IMR-90 (cell line): Measurements from ENCODE around the gene MYLK4. TPM values are rescaled to one million over a fixed set of nuclear protein-coding genes. Genes with fewer than 3 reads are reported as not detected.
A peak's percentile ranks its signal among the peaks of the same experiment; 100 is the strongest.

ENCODE experiments used
- ATAC-seq: fragments of 200-7000 bp; cut with Tn5 transposase; 2 replicates; pipeline ENCODE4 v1.9.1; 2020; ENCODE audit warnings: low read depth, mild to moderate bottlenecking, moderate library complexity
- BruUV-seq: library from RNA; stranded (reverse); fragments of 400-500 nt; replicated peaks from 2 replicates; lab custom pipeline; 2021; lab: Mats Ljungman, UMichigan
- CTCF ChIA-PET: fragments of 300-600 bp; formaldehyde crosslinking; extraction: SDS; loops from one replicate; lab custom pipeline; 2021; ENCODE audit warnings: antibody characterized with exemption; lab: Yijun Ruan, JAX
- POLR2A ChIA-PET: fragments of 300-600 bp; sonication (Branson Sonifier 250); formaldehyde crosslinking; loops from one replicate; lab custom pipeline; 2022; ENCODE audit warnings: antibody characterized with exemption; ENCODE audit not compliant: unreplicated experiment; lab: Charles Lee
- DNase-seq: peaks from one replicate; pipeline ENCODE4 v3.0.0; 2013
- H2AFZ ChIP-seq: replicated peaks from 2 replicates; pipeline ENCODE3; 2013; ENCODE audit warnings: low read length, mild to moderate bottlenecking; ENCODE audit not compliant: poor library complexity
- H2AK5ac ChIP-seq: 2 replicates; pipeline ENCODE4 v1.6.1; 2013; ENCODE audit warnings: low read depth, low read length, inconsistent platforms
- H2AK9ac ChIP-seq: replicated peaks from 2 replicates; pipeline ENCODE3; 2013; ENCODE audit warnings: mild to moderate bottlenecking, low read depth, low read length, moderate library complexity; ENCODE audit not compliant: poor library complexity
- H2BK120ac ChIP-seq: 2 replicates; pipeline ENCODE4 v1.6.1; 2013; ENCODE audit warnings: low read depth, low read length, inconsistent platforms
- H2BK15ac ChIP-seq: 3 replicates; pipeline ENCODE4 v1.6.1; 2013; ENCODE audit warnings: low read depth, low read length, inconsistent platforms
- H2BK20ac ChIP-seq: 2 replicates; pipeline ENCODE4 v1.6.1; 2013; ENCODE audit warnings: low read depth, mild to moderate bottlenecking, inconsistent platforms, low read length, moderate library complexity
- H2BK5ac ChIP-seq: 2 replicates; pipeline ENCODE4 v1.6.1; 2013; ENCODE audit warnings: mild to moderate bottlenecking, low read depth, low read length, inconsistent platforms; ENCODE audit not compliant: poor library complexity, severe bottlenecking
- H3K14ac ChIP-seq: replicated peaks from 2 replicates; pipeline ENCODE4 v1.6.1; 2013; ENCODE audit warnings: low read depth, low read length, inconsistent platforms
- H3K18ac ChIP-seq: 2 replicates; pipeline ENCODE4 v1.6.1; 2013; ENCODE audit warnings: low read depth, low read length, control low read depth
- H3K23ac ChIP-seq: 2 replicates; pipeline ENCODE4 v1.6.1; 2013; ENCODE audit warnings: low read depth, low read length, inconsistent platforms
- H3K27ac ChIP-seq: 2 replicates; pipeline ENCODE4 v1.5.1; 2013; ENCODE audit warnings: mild to moderate bottlenecking, control low read depth, low read length; ENCODE audit not compliant: insufficient read depth
- H3K27me3 ChIP-seq: 2 replicates; pipeline ENCODE4 v1.6.1; 2013; ENCODE audit warnings: low read length; ENCODE audit not compliant: control insufficient read depth, insufficient read depth
- H3K36me3 ChIP-seq: 2 replicates; pipeline ENCODE4 v1.6.1; 2013; ENCODE audit warnings: low read length, mixed read lengths; ENCODE audit not compliant: control insufficient read depth, insufficient read depth
- H3K4ac ChIP-seq: 2 replicates; pipeline ENCODE4 v1.6.1; 2013; ENCODE audit warnings: low read depth, low read length, inconsistent platforms
- H3K4me1 ChIP-seq: 2 replicates; pipeline ENCODE4 v1.6.1; 2013; ENCODE audit warnings: low read length, mixed read lengths; ENCODE audit not compliant: control insufficient read depth, insufficient read depth
- H3K4me2 ChIP-seq: 2 replicates; pipeline ENCODE4 v1.6.1; 2013; ENCODE audit warnings: low read depth, mild to moderate bottlenecking, control low read depth, low read length, moderate library complexity
- H3K4me3 ChIP-seq: 2 replicates; pipeline ENCODE4 v1.5.1; 2013; ENCODE audit warnings: low read depth, mild to moderate bottlenecking, control low read depth, low read length, moderate library complexity; ENCODE audit not compliant: insufficient read depth
- H3K56ac ChIP-seq: 2 replicates; pipeline ENCODE4 v1.6.1; 2013; ENCODE audit warnings: low read length, inconsistent platforms; ENCODE audit not compliant: insufficient read depth; ENCODE audit errors: extremely low read depth
- H3K79me1 ChIP-seq, 2 experiments: 2 replicates each; pipeline ENCODE4 v1.6.1; 2013; ENCODE audit warnings: low read length in 2 of 2, inconsistent platforms in 1 of 2, low read depth in 1 of 2
- H3K9ac ChIP-seq: 2 replicates; pipeline ENCODE4 v1.6.1; 2013; ENCODE audit warnings: low read depth, low read length, control low read depth
- H3K9me1 ChIP-seq: 2 replicates; pipeline ENCODE4 v1.6.1; 2013; ENCODE audit warnings: low read length, inconsistent platforms; ENCODE audit not compliant: insufficient read depth
- H3K9me3 ChIP-seq: 2 replicates; pipeline ENCODE4 v1.6.1; 2013; ENCODE audit warnings: low read length; ENCODE audit not compliant: control insufficient read depth, insufficient read depth
- H4K20me1 ChIP-seq: 2 replicates; pipeline ENCODE4 v1.6.1; 2013; ENCODE audit warnings: low read length, inconsistent platforms; ENCODE audit not compliant: insufficient read depth
- H4K5ac ChIP-seq: 2 replicates; pipeline ENCODE4 v1.6.1; 2013; ENCODE audit warnings: mild to moderate bottlenecking, low read depth, low read length, control low read depth
- H4K8ac ChIP-seq, 2 experiments: 2 replicates each; pipeline ENCODE4 v1.6.1; 2013; ENCODE audit warnings: low read depth in 2 of 2, low read length in 2 of 2, control low read depth in 1 of 2, inconsistent platforms in 1 of 2
- H4K91ac ChIP-seq: 2 replicates; pipeline ENCODE4 v1.6.1; 2013; ENCODE audit warnings: low read depth, low read length, inconsistent platforms; ENCODE audit not compliant: insufficient read depth
- ELK1 ChIP-seq: fragments of 150-350 bp; IDR thresholded peaks from 2 replicates; pipeline ENCODE4 v1.6.1; 2016; ENCODE audit warnings: low read depth, mild to moderate bottlenecking, low read length, moderate library complexity, borderline replicate concordance
- USF2 ChIP-seq: fragments of 150-350 bp; IDR thresholded peaks from 2 replicates; pipeline ENCODE4 v1.6.1; 2017; ENCODE audit warnings: mild to moderate bottlenecking, antibody characterized with exemption, low read length, low read depth
- WGBS, 2 experiments: methylation state at CpG; one replicate each; pipeline versions ENCODE4 v1.1.5 to v1.1.7; 2013; ENCODE audit warnings: missing lambda C conversion rate in 2 of 2; ENCODE audit not compliant: insufficient read length in 1 of 2; ENCODE audit errors: extremely low coverage in 2 of 2; 5-methylcytosine and 5-hydroxymethylcytosine counted together
- dilution Hi-C: fragments of 300-500 bp; cut with HindIII; formaldehyde crosslinking; loops from one replicate; pipeline ENCODE4 v1.14.3; 2018; ENCODE audit warnings: low sequenced_read_pairs; ENCODE audit not compliant: unreplicated experiment
- in situ Hi-C: fragments of 300-500 bp; cut with MboI; formaldehyde crosslinking; loops from 3 replicates; pipeline ENCODE4 v1.14.3; 2019; ENCODE audit warnings: low sequenced_read_pairs, inconsistent platforms, mixed read lengths
- intact Hi-C: fragments of 100-400 bp; cut with micrococcal nuclease; formaldehyde crosslinking; loops from 2 replicates; pipeline ENCODE4 v1.10.0; 2022
- polyA plus RNA-seq, 3 experiments: library from polyadenylated mRNA; depleted of rRNA; stranded (reverse); fragments of >200 nt; gene quantifications; 2 replicates each; pipeline ENCODE4 v1.2.3, GENCODE V29; 2012; ENCODE audit warnings: low replicate concordance in 1 of 3
- total RNA-seq: library from RNA; depleted of rRNA; stranded (reverse); fragments of >200 nt; gene quantifications from 2 replicates; pipeline ENCODE4 v1.2.3, GENCODE V29; 2012

Gene MYLK4
- total and polyA plus RNA-seq, 2 of the 4 experiments (the other 2 are of a cell fraction) = under 0.01 to 0.07 TPM

GRCh38 chr6:2733324-2733723 is 17.4 kb downstream of the MYLK4 start:
- no peak overlapping the region for H3K27ac ChIP-seq
- H4K91ac ChIP-seq = no peak overlapping the region
- no peak for TF ChIP-seq ELK1
- no peak for TF ChIP-seq USF2
- no peak overlapping the region for H2BK20ac ChIP-seq
- in situ Hi-C loops = no loop called here
- no peaks in the 10 kb centered on the region for H3K27me3 ChIP-seq
- H3K4me2 ChIP-seq = no peak overlapping the region
- no peak overlapping the region for H3K14ac ChIP-seq
- no peak overlapping the region for H3K18ac ChIP-seq
- intact Hi-C loops = no loop called here
- DNase-seq (peak; percentile 23), ATAC-seq (no peak)
- H3K23ac ChIP-seq = no peak overlapping the region
- H2AK9ac ChIP-seq = no peak overlapping the region
- peak overlapping the region; percentile 35; the same call in 1 of the 2 replicates for H2AK5ac ChIP-seq
- ChIA-PET POLR2A (no interaction called here), CTCF (no interaction called here)
- no peak overlapping the region for H2AFZ ChIP-seq
- H3K4me3 ChIP-seq = no peak overlapping the region
- no peaks in the 10 kb centered on the region for H3K79me1 ChIP-seq
- H3K4ac ChIP-seq = no peak overlapping the region
- peaks cover 8% of the 10 kb centered on the region; the same call in 1 of the 2 replicates for H3K4me1 ChIP-seq
- H3K56ac ChIP-seq = no peak overlapping the region
- no peak overlapping the region for H2BK5ac ChIP-seq
- dilution Hi-C loops = no loop called here
- H4K20me1 ChIP-seq = no peaks in the 10 kb centered on the region
- H3K9me3 ChIP-seq = no peaks in the 10 kb centered on the region
- no peak overlapping the region for H2BK15ac ChIP-seq
- H3K9ac ChIP-seq = no peak overlapping the region
- no peak overlapping the region for H4K8ac ChIP-seq
- H3K36me3 ChIP-seq = no peaks in the 10 kb centered on the region
- 0 out of 2 replicates have a peak, but pooled peaks cover 9% of the 10 kb centered on the region for H3K9me1 ChIP-seq
- WGBS, 2 experiments = 75% methylated on average over 2 of the region's 5 CpGs; no CpG with 5 or more reads in 1 of the 2 experiments
- H4K5ac ChIP-seq = no peak overlapping the region
- BruUV-seq = no TSS peak
- no peak overlapping the region for H2BK120ac ChIP-seq
